ENCODE measurements around the gene EYS.

The EYS gene

DNA sequence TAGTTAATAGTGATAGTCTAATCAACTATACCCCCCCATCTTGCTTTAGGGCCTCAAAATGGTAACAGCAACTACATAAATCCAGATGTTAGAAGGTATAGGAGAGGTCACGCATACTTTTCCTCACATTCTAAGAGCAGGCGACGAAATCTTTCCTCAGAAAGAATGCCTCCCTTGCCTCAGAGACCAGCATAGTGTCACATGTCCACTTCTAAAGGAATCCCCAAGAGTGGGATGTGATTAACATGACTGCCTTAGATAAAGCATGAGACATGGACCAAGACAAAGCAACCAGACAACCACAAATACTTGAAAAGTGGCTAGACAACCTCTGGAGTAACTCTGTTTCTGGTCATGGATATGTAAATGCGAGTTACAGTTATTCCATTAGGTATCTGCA, 710.7 kb downstream of the EYS start:
- no peak overlapping the region for H3K4me2 ChIP-seq (ENCODE audit: low read depth, low read length)
- DNase-seq = no peak
- H3K9me3 ChIP-seq (replicated peaks; ENCODE audit: insufficient read depth, low read length) = no peaks in the 10 kb centered on the region

DNA sequence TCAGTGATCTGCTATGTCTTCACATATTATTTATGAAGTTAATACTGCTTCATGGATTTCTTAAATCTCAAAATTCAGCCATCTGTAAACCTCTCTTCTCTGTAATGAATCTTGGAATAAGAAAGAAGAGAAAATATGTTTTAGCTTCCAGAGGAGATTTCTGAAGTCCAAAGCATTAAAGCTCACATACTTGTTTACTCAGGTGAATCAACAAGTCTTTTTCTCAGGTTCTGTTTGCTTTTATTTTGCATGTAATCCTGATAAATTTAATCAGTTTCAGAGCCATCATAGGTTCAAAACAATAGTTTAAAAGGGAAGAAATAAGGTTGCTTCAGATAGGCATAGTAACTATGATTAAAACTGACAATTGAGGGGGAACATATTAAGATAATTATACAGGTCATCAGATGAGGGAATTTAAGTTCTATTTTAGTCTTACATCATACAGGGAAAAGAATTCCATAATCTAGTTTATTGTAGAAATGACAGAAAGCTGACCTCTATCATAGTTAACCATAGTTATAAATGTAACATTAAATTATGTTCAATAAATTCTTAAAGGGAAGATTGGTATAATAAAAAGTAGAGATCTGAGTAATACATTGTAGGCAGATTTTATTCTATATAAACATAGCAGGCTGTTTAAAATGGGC, 716.2 kb downstream of the EYS start:
- H3K36me3 ChIP-seq (replicated peaks; ENCODE audit: insufficient read depth, low read length) = no peaks in the 10 kb centered on the region
- no peak overlapping the region for H2AFZ ChIP-seq (ENCODE audit: low read length)
- no peaks in the 10 kb centered on the region for H3K9me2 ChIP-seq (replicated peaks; ENCODE audit: insufficient read depth, low read length)
- no peak overlapping the region for H3K4me2 ChIP-seq (ENCODE audit: low read depth, low read length)
- TF ChIP-seq, protein P1, sequence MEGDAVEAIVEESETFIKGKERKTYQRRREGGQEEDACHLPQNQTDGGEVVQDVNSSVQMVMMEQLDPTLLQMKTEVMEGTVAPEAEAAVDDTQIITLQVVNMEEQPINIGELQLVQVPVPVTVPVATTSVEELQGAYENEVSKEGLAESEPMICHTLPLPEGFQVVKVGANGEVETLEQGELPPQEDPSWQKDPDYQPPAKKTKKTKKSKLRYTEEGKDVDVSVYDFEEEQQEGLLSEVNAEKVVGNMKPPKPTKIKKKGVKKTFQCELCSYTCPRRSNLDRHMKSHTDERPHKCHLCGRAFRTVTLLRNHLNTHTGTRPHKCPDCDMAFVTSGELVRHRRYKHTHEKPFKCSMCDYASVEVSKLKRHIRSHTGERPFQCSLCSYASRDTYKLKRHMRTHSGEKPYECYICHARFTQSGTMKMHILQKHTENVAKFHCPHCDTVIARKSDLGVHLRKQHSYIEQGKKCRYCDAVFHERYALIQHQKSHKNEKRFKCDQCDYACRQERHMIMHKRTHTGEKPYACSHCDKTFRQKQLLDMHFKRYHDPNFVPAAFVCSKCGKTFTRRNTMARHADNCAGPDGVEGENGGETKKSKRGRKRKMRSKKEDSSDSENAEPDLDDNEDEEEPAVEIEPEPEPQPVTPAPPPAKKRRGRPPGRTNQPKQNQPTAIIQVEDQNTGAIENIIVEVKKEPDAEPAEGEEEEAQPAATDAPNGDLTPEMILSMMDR (IDR thresholded peaks at IDR 0.05; ENCODE audit: low read length) = no peak
- TF ChIP-seq EZH2 (optimal IDR thresholded peaks at IDR 0.05; ENCODE audit: low read depth, low read length) = no peak
- TF ChIP-seq EZH2phosphoT487 (IDR thresholded peaks at IDR 0.05; ENCODE audit: low read length) = no peak
- no peaks in the 10 kb centered on the region for H3K9me3 ChIP-seq (replicated peaks; ENCODE audit: insufficient read depth, low read length)
- no peaks in the 10 kb centered on the region for H4K20me1 ChIP-seq (ENCODE audit: insufficient read depth, low read length)
- H3K9ac ChIP-seq (ENCODE audit: low read length) = no peak overlapping the region
- DNase-seq = no peak
- H3K27ac ChIP-seq (ENCODE audit: low read length) = no peak overlapping the region
- H3F3A ChIP-seq (ENCODE audit: insufficient read depth, low read length) = no peaks in the 10 kb centered on the region
- no peaks in the 10 kb centered on the region for H3K4me1 ChIP-seq (ENCODE audit: low read length)
- H3K27me3 ChIP-seq (replicated peaks; ENCODE audit: insufficient read depth, low read length) = no peaks in the 10 kb centered on the region
- H3K79me2 ChIP-seq (ENCODE audit: low read length) = no peaks in the 10 kb centered on the region
- H3K4me3 ChIP-seq (ENCODE audit: low read length) = no peak overlapping the region

More for the DNA sequence above, 710.7 kb downstream of the EYS start:
- H3K9me2 ChIP-seq (replicated peaks; ENCODE audit: insufficient read depth, low read length) = no peaks in the 10 kb centered on the region
- H2AFZ ChIP-seq (ENCODE audit: low read length) = no peak overlapping the region
- no peak overlapping the region for H3K27ac ChIP-seq (ENCODE audit: low read length)
- no peaks in the 10 kb centered on the region for H3F3A ChIP-seq (ENCODE audit: insufficient read depth, low read length)
- H3K9ac ChIP-seq (ENCODE audit: low read length) = no peak overlapping the region
- no peaks in the 10 kb centered on the region for H3K36me3 ChIP-seq (replicated peaks; ENCODE audit: insufficient read depth, low read length)
- H4K20me1 ChIP-seq (ENCODE audit: insufficient read depth, low read length) = no peaks in the 10 kb centered on the region
- no peak overlapping the region for H3K4me3 ChIP-seq (ENCODE audit: low read length)
- no peaks in the 10 kb centered on the region for H3K79me2 ChIP-seq (ENCODE audit: low read length)
- no peaks in the 10 kb centered on the region for H3K27me3 ChIP-seq (replicated peaks; ENCODE audit: insufficient read depth, low read length)
- no peaks in the 10 kb centered on the region for H3K4me1 ChIP-seq (ENCODE audit: low read length)
- TF ChIP-seq EZH2 (optimal IDR thresholded peaks at IDR 0.05; ENCODE audit: low read depth, low read length) = no peak
- no peak for TF ChIP-seq EZH2phosphoT487 (IDR thresholded peaks at IDR 0.05; ENCODE audit: low read length)
- TF ChIP-seq, protein P1 (IDR thresholded peaks at IDR 0.05; ENCODE audit: low read length) = no peak

DNA sequence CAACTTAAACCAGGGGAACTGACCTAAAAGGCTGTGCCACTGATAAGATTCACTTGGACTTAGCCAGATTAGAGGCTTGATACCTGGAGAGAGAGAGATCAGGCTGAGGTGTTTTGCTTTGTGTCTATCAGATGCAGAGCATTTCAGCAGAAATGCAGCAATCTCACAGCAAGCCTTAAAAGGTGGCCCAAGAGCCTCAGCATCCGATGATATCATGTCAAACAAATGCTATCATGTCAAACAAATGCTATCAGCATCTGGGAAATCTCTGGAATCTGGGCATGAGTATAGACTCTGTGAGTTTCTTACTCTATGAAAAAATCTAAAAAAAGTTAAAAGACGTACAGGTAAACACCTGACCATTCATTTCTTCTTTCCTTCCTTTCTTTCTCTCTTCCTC, 718.9 kb downstream of the EYS start:
- H2AFZ ChIP-seq (ENCODE audit: low read length) = no peak overlapping the region
- no peak for DNase-seq
- H3K4me1 ChIP-seq (ENCODE audit: low read length) = no peaks in the 10 kb centered on the region
- no peak overlapping the region for H3K4me2 ChIP-seq (ENCODE audit: low read depth, low read length)
- no peak overlapping the region for H3K9ac ChIP-seq (ENCODE audit: low read length)
- H3K79me2 ChIP-seq (ENCODE audit: low read length) = no peaks in the 10 kb centered on the region
- no peaks in the 10 kb centered on the region for H3K36me3 ChIP-seq (replicated peaks; ENCODE audit: insufficient read depth, low read length)
- TF ChIP-seq EZH2 (optimal IDR thresholded peaks at IDR 0.05; ENCODE audit: low read depth, low read length) (no peak), EZH2phosphoT487 (IDR thresholded peaks at IDR 0.05; ENCODE audit: low read length) (no peak)
- TF ChIP-seq, protein P1 (IDR thresholded peaks at IDR 0.05; ENCODE audit: low read length) = no peak
- no peak overlapping the region for H3K4me3 ChIP-seq (ENCODE audit: low read length)
- no peaks in the 10 kb centered on the region for H3F3A ChIP-seq (ENCODE audit: insufficient read depth, low read length)
- no peaks in the 10 kb centered on the region for H3K27me3 ChIP-seq (replicated peaks; ENCODE audit: insufficient read depth, low read length)
- no peaks in the 10 kb centered on the region for H3K9me2 ChIP-seq (replicated peaks; ENCODE audit: insufficient read depth, low read length)
- no peaks in the 10 kb centered on the region for H3K9me3 ChIP-seq (replicated peaks; ENCODE audit: insufficient read depth, low read length)
- H3K27ac ChIP-seq (ENCODE audit: low read length) = no peak overlapping the region
- no peaks in the 10 kb centered on the region for H4K20me1 ChIP-seq (ENCODE audit: insufficient read depth, low read length)

Data from MM.1S (cell line).